Measurements from ENCODE around the gene GRK6.

The GRK6 gene

DNA sequence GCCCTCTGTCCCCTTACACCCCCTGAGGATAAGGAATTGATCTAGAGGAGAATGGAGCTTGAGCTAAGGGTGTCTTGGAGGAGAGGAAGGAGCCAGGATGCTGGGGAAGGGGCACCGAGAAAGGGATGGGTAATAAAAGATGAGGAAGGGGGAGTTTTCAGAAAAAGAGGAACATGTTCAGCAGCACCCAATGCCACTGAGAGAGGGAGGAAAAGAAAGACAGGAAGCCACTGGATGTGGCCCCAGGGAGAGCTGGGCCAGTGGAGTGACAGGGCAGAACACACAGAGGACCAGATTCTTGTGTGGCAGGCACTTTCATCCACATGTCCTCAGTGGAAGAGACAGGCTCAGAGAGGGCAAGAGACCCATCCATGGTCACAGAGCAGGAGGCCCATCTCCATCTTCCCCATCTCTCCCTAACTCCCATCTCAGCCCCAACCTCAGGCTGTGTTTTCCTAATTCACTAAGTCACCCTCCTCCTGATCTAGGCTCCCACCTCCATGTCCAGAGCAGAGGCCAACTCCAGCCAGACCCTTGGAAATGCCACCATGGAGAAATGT, 33.2 kb upstream of the GRK6 start:
- no peak for TF ChIP-seq RAD21 (IDR thresholded peaks at IDR 0.05; ENCODE audit: low read depth)
- TF ChIP-seq CEBPB (IDR thresholded peaks at IDR 0.05): no peak
- no peak for TF ChIP-seq ZBTB7A (IDR thresholded peaks at IDR 0.05; ENCODE audit: low read depth)
- no peak for TF ChIP-seq CREB1 (IDR thresholded peaks at IDR 0.05; ENCODE audit: low read depth)
- TF ChIP-seq, protein P1, sequence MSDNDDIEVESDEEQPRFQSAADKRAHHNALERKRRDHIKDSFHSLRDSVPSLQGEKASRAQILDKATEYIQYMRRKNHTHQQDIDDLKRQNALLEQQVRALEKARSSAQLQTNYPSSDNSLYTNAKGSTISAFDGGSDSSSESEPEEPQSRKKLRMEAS (IDR thresholded peaks at IDR 0.05): no peak

DNA sequence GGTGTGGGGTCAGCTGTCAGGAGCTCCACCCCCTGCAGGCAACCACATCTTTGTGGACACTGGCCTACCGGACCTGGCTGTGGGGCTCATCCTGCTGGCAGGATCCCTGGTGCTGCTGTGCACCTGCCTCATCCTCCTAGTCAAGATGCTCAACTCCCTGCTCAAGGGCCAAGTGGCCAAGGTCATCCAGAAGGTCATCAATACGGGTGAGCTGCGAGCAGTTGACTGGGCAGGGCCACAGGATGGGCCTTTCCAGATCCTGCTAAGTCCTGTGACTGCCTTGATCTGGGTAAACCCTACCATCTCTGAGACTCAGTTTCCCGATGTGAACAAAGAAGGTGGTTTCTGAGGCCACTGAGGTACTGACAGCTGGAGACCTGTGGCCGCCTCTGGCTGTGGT, 32.5 kb upstream of the GRK6 start:
- TF ChIP-seq EGR1 (IDR thresholded peaks at IDR 0.05) (no peak), TEAD4 (IDR thresholded peaks at IDR 0.05) (no peak), EP300 (IDR thresholded peaks at IDR 0.05; ENCODE audit: borderline replicate concordance) (no peak), YY1 (IDR thresholded peaks at IDR 0.05; ENCODE audit: low read depth) (no peak), TCF12 (IDR thresholded peaks at IDR 0.05; ENCODE audit: low read depth) (no peak), ZBTB7A (IDR thresholded peaks at IDR 0.05; ENCODE audit: low read depth) (no peak), TAF1 (IDR thresholded peaks at IDR 0.05; ENCODE audit: low read depth) (no peak), CEBPB (IDR thresholded peaks at IDR 0.05) (no peak), FOXM1 (IDR thresholded peaks at IDR 0.05; ENCODE audit: borderline replicate concordance, low read depth) (no peak), RAD21 (IDR thresholded peaks at IDR 0.05; ENCODE audit: low read depth) (no peak), NFIC (IDR thresholded peaks at IDR 0.05) (no peak), CREB1 (IDR thresholded peaks at IDR 0.05; ENCODE audit: low read depth) (no peak)
- TF ChIP-seq, protein P2, sequence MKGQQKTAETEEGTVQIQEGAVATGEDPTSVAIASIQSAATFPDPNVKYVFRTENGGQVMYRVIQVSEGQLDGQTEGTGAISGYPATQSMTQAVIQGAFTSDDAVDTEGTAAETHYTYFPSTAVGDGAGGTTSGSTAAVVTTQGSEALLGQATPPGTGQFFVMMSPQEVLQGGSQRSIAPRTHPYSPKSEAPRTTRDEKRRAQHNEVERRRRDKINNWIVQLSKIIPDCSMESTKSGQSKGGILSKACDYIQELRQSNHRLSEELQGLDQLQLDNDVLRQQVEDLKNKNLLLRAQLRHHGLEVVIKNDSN (IDR thresholded peaks at IDR 0.05): no peak
- TF ChIP-seq, protein P3, sequence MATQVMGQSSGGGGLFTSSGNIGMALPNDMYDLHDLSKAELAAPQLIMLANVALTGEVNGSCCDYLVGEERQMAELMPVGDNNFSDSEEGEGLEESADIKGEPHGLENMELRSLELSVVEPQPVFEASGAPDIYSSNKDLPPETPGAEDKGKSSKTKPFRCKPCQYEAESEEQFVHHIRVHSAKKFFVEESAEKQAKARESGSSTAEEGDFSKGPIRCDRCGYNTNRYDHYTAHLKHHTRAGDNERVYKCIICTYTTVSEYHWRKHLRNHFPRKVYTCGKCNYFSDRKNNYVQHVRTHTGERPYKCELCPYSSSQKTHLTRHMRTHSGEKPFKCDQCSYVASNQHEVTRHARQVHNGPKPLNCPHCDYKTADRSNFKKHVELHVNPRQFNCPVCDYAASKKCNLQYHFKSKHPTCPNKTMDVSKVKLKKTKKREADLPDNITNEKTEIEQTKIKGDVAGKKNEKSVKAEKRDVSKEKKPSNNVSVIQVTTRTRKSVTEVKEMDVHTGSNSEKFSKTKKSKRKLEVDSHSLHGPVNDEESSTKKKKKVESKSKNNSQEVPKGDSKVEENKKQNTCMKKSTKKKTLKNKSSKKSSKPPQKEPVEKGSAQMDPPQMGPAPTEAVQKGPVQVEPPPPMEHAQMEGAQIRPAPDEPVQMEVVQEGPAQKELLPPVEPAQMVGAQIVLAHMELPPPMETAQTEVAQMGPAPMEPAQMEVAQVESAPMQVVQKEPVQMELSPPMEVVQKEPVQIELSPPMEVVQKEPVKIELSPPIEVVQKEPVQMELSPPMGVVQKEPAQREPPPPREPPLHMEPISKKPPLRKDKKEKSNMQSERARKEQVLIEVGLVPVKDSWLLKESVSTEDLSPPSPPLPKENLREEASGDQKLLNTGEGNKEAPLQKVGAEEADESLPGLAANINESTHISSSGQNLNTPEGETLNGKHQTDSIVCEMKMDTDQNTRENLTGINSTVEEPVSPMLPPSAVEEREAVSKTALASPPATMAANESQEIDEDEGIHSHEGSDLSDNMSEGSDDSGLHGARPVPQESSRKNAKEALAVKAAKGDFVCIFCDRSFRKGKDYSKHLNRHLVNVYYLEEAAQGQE (IDR thresholded peaks at IDR 0.05; ENCODE audit: low read depth): no peak
- TF ChIP-seq, protein P1 (IDR thresholded peaks at IDR 0.05): no peak

DNA sequence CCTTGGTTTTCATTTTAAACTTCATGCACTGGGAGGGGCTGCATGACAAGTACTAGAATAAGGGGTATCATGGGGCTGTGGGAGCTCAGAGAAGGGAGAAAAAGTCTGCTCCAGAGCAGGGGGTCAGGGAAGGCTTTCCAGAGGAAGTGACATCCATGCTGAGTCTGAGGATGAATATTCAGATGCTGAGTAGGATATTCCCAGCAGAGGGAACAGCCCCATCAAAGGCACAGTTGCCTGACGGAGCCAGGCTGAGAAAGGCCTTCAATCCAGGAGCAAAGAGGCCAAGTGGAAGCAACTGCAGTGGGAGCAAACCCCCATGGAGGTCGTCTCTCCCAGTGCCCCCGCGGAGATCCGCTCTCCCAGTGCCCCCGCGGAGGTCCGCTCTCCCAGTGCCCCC, 30.4 kb upstream of the GRK6 start:
- TF ChIP-seq CREB1 (IDR thresholded peaks at IDR 0.05; ENCODE audit: low read depth) (no peak), EGR1 (IDR thresholded peaks at IDR 0.05) (no peak), NFIC (IDR thresholded peaks at IDR 0.05) (no peak), CEBPB (IDR thresholded peaks at IDR 0.05) (no peak), TEAD4 (IDR thresholded peaks at IDR 0.05) (no peak), YY1 (IDR thresholded peaks at IDR 0.05; ENCODE audit: low read depth) (no peak), TCF12 (IDR thresholded peaks at IDR 0.05; ENCODE audit: low read depth) (no peak), EP300 (IDR thresholded peaks at IDR 0.05; ENCODE audit: borderline replicate concordance) (no peak), FOXM1 (IDR thresholded peaks at IDR 0.05; ENCODE audit: borderline replicate concordance, low read depth) (no peak)
- TF ChIP-seq, protein P3 (IDR thresholded peaks at IDR 0.05; ENCODE audit: low read depth): no peak

DNA sequence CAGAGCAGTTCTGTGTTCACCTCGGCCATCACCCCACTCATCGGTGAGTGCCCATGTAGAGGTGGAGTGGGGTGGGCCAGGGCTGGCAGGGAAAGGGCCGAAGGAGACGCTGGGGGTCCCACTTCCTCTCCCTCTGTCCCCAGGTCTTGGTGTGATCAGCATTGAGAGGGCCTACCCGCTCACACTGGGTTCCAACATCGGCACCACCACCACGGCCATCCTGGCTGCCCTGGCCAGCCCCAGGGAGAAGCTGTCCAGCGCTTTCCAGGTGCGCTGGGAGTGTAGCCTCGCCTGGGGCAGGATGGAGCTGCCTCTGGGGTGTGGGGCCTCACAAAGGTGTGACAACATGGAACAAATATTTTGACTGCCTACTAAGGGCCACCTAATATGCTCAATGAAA, 29.7 kb upstream of the GRK6 start:
- TF ChIP-seq FOXM1 (IDR thresholded peaks at IDR 0.05; ENCODE audit: borderline replicate concordance, low read depth): no peak
- no peak for TF ChIP-seq TEAD4 (IDR thresholded peaks at IDR 0.05)
- TF ChIP-seq EP300 (IDR thresholded peaks at IDR 0.05; ENCODE audit: borderline replicate concordance): no peak
- TF ChIP-seq TAF1 (IDR thresholded peaks at IDR 0.05; ENCODE audit: low read depth): no peak
- TF ChIP-seq CREB1 (IDR thresholded peaks at IDR 0.05; ENCODE audit: low read depth): no peak
- TF ChIP-seq RAD21 (IDR thresholded peaks at IDR 0.05; ENCODE audit: low read depth): no peak
- no peak for TF ChIP-seq CEBPB (IDR thresholded peaks at IDR 0.05)
- no peak for TF ChIP-seq EGR1 (IDR thresholded peaks at IDR 0.05)
- TF ChIP-seq NFIC (IDR thresholded peaks at IDR 0.05): no peak
- TF ChIP-seq, protein P1 (IDR thresholded peaks at IDR 0.05): no peak
- no peak for TF ChIP-seq ZBTB7A (IDR thresholded peaks at IDR 0.05; ENCODE audit: low read depth)
- TF ChIP-seq TCF12 (IDR thresholded peaks at IDR 0.05; ENCODE audit: low read depth): no peak
- TF ChIP-seq, protein P2 (IDR thresholded peaks at IDR 0.05): no peak

DNA sequence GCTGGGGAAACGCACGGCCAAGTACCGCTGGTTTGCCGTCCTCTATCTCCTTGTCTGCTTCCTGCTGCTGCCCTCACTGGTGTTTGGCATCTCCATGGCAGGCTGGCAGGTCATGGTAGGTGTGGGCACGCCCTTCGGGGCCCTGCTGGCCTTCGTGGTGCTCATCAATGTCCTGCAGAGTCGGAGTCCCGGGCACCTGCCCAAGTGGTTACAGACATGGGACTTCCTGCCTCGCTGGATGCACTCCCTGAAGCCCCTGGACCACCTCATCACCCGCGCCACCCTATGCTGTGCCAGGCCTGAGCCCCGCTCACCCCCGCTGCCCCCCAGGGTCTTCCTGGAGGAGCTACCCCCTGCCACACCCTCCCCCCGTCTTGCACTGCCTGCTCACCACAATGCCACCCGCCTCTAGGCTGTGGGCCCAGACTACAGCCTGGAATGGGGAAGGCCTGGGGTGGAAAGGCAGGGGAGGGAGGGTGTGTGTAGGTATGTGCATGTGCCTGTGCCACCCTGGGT, 28.5 kb upstream of the GRK6 start:
- TF ChIP-seq YY1 (IDR thresholded peaks at IDR 0.05; ENCODE audit: low read depth) (no peak), EGR1 (IDR thresholded peaks at IDR 0.05) (no peak), CREB1 (IDR thresholded peaks at IDR 0.05; ENCODE audit: low read depth) (no peak), FOXM1 (IDR thresholded peaks at IDR 0.05; ENCODE audit: borderline replicate concordance, low read depth) (no peak), CEBPB (IDR thresholded peaks at IDR 0.05) (no peak)

All from Ishikawa (cell line).